GM12874 (cell line): Measurements from ENCODE around the gene SORT1.

ENCODE experiments used
- CTCF ChIP-seq: IDR thresholded peaks from 2 replicates; pipeline ENCODE4 v1.5.1; 2011; ENCODE audit warnings: low read depth, mild to moderate bottlenecking, control low read depth, low read length, moderate library complexity; ENCODE audit not compliant: insufficient read depth

Gene SORT1

GRCh38 chr1:109432336-109432735 lies 34.6 kb upstream of the SORT1 start:
- no peak for TF ChIP-seq CTCF

GRCh38 chr1:109427171-109427467 lies 29.4 kb upstream of the SORT1 start:
- no peak for TF ChIP-seq CTCF

GRCh38 chr1:109426281-109427170 lies 28.8 kb upstream of the SORT1 start, which contains the start of gene PSMA5:
TSS of gene PSMA5 (minus strand) at chr1:109426448. CDS start at chr1:109426330, 118 bp downstream.
- TF ChIP-seq CTCF: no peak

GRCh38 chr1:109425391-109426280 lies 27.9 kb upstream of the SORT1 start:
- no peak for TF ChIP-seq CTCF

GRCh38 chr1:109423498-109423897 lies 25.8 kb upstream of the SORT1 start:
- no peak for TF ChIP-seq CTCF

- no peak for TF ChIP-seq CTCF
Observed at GRCh38 chr1:109412551-109412950, 14.8 kb upstream of the SORT1 start.

- TF ChIP-seq CTCF: no peak
Observed at GRCh38 chr1:109404838-109405237, 7.1 kb upstream of the SORT1 start.
